Measurements from ENCODE around the gene ATP8B1. TPM values are rescaled to one million over a fixed set of nuclear protein-coding genes. Genes with fewer than 3 reads are reported as not detected.
"Not testable (repeated sequence)": the region's sequence is repeated elsewhere in the genome, so short reads cannot be mapped to it uniquely, and the experiment has no call there.

ATP8B1 gene
- total and polyA plus RNA-seq, 4 donors, result 3.9 to 22.0 (median 5.7) TPM

DNA sequence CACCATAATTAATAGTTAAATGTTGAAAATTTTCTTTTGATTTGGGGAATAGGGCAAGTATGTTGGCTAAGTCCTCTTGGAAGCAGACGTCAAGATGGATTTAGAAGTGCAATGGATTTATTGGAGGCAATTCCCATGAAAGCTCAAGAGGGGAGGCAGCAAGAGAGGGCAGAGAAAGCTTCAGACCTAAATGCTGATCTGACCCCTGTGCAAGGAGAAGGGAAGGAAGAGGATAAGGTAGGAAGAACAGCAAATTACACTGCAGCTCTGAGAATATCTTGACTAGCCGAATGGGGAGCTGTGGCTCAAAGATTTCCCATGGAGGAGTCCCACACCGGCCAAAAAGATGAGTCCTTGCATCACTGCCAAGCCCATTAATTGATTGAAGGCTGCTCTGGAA, 46.9 kb upstream of the ATP8B1 start (continued):
- TF ChIP-seq CTCF (IDR thresholded peaks at IDR 0.05; ENCODE audit: low read depth, low read length, missing input control) (no peak), YY1 (IDR thresholded peaks at IDR 0.05) (no peak), EGR1 (IDR thresholded peaks at IDR 0.05; ENCODE audit: low read depth in 2 of 2) (no peak)
- TF ChIP-seq, protein P1, sequence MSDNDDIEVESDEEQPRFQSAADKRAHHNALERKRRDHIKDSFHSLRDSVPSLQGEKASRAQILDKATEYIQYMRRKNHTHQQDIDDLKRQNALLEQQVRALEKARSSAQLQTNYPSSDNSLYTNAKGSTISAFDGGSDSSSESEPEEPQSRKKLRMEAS (IDR thresholded peaks at IDR 0.05), result no peak

DNA sequence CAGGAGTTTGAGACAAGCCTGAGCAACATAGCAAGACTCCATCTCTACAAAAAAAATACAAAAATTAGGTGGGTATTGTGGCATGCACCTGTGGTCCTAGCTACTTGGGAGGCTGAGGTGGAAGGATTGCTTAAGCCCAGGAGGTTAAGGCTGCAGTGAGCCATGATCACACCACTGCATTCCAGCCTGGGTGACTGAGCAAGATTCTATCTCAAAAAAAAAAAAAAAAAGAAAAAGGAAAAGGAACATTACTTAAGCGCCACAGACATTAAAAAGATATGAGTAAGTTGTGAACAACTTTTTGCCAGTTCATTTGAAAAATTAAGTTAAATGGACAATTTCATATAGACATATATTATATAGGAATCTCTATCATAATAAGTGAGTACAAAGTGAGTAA, 45.3 kb upstream of the ATP8B1 start:
- H3K4me3 ChIP-seq (ENCODE audit: low read depth in 1 of 3, low read length in 3 of 3); H3K27me3 ChIP-seq (ENCODE audit: control insufficient read depth in 4 of 4, insufficient read depth in 4 of 4, low read length in 3 of 4); DNase-seq (ENCODE audit: low spot score); H3K9me3 ChIP-seq (ENCODE audit: control insufficient read depth in 4 of 4, low read length in 3 of 4); H3K9ac ChIP-seq (ENCODE audit: low read depth in 1 of 2, low read length in 2 of 2); H3K36me3 ChIP-seq (ENCODE audit: control insufficient read depth in 4 of 4, insufficient read depth in 3 of 4, low read depth in 1 of 4, low read length in 3 of 4); H3K4me1 ChIP-seq (ENCODE audit: control insufficient read depth in 4 of 4, insufficient read depth in 4 of 4, low read length in 3 of 4); H3K27ac ChIP-seq (ENCODE audit: low read depth in 1 of 2, low read length in 2 of 2): not testable (repeated sequence)
- 90% methylated on average over 1 of the region's 1 CpG for WGBS

DNA sequence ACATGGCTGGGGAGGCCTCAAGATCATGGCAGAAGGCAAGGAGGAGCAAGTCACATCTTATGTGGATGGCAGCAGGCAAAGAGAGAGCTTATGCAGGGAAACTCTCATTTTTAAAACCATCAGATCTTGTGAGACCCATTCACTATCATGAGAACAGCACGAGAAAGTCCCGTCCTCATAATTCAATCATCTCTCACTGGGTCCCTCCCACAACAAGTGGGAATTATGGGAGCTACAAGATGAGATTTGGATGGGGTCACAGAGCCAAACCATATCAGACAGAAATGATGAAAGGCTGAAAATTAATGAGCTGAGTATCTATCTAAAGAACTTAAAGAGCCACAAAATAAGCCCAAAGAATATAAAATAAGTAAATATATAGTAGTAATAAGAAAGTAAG, 44.3 kb upstream of the ATP8B1 start:
- WGBS, result 97% methylated on average over 2 of the region's 2 CpGs
- not testable (repeated sequence) for H3K36me3 ChIP-seq (ENCODE audit: control insufficient read depth in 4 of 4, insufficient read depth in 3 of 4, low read depth in 1 of 4, low read length in 3 of 4); H3K9ac ChIP-seq (ENCODE audit: low read depth in 1 of 2, low read length in 2 of 2); H3K4me1 ChIP-seq (ENCODE audit: control insufficient read depth in 4 of 4, insufficient read depth in 4 of 4, low read length in 3 of 4); H3K4me3 ChIP-seq (ENCODE audit: low read depth in 1 of 3, low read length in 3 of 3); H3K27me3 ChIP-seq (ENCODE audit: control insufficient read depth in 4 of 4, insufficient read depth in 4 of 4, low read length in 3 of 4); H3K9me3 ChIP-seq (ENCODE audit: control insufficient read depth in 4 of 4, low read length in 3 of 4); DNase-seq (ENCODE audit: low spot score); H3K27ac ChIP-seq (ENCODE audit: low read depth in 1 of 2, low read length in 2 of 2)

DNA sequence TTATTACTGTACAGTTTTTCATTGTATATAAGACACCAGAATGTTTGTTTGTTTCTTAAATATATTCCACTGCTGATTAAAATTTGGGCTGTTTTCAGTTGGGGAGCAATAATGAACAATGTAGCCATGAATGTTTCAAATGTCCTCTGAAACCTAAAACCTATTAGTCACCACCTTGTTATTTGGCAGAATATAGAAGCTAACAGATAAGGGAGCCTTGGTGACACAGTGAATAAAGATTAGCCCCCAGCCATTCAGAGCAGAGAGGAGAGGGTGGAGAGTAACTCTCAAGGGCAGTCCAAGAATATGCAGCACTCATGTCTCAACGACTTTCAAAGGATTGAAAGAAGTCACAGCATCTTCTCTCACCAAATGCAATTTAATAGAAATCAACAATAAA, 43.1 kb upstream of the ATP8B1 start:
- H3K27me3 ChIP-seq (ENCODE audit: control insufficient read depth in 4 of 4, insufficient read depth in 4 of 4, low read length in 3 of 4), result no peaks in the 10 kb centered on the region
- H3K9ac ChIP-seq (ENCODE audit: low read depth in 1 of 2, low read length in 2 of 2), result no peak overlapping the region
- 48% methylated on average over 1 of the region's 1 CpG for WGBS
- H3K36me3 ChIP-seq (ENCODE audit: control insufficient read depth in 4 of 4, insufficient read depth in 3 of 4, low read depth in 1 of 4, low read length in 3 of 4), result no peaks in the 10 kb centered on the region
- H3K27ac ChIP-seq (ENCODE audit: low read depth in 1 of 2, low read length in 2 of 2), result no peak overlapping the region
- no peaks in the 10 kb centered on the region for H3K9me3 ChIP-seq (ENCODE audit: control insufficient read depth in 4 of 4, low read length in 3 of 4)
- H3K4me1 ChIP-seq (ENCODE audit: control insufficient read depth in 4 of 4, insufficient read depth in 4 of 4, low read length in 3 of 4), result no peaks in the 10 kb centered on the region
- DNase-seq (ENCODE audit: low spot score), result no peak
- no peak overlapping the region for H3K4me3 ChIP-seq (ENCODE audit: low read depth in 1 of 3, low read length in 3 of 3)
- TF ChIP-seq EGR1 (IDR thresholded peaks at IDR 0.05; ENCODE audit: low read depth in 2 of 2) (no peak), FOXA1 (IDR thresholded peaks at IDR 0.05) (no peak), NR2F2 (IDR thresholded peaks at IDR 0.05) (no peak), YY1 (IDR thresholded peaks at IDR 0.05) (no peak), HNF4A (conservative IDR thresholded peaks at IDR 0.05) (no peak), CTCF (IDR thresholded peaks at IDR 0.05; ENCODE audit: low read depth, low read length, missing input control) (no peak)
- TF ChIP-seq, protein P2, sequence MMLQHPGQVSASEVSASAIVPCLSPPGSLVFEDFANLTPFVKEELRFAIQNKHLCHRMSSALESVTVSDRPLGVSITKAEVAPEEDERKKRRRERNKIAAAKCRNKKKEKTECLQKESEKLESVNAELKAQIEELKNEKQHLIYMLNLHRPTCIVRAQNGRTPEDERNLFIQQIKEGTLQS (IDR thresholded peaks at IDR 0.05), result no peak

Measured in liver (tissue), 9 donors.